Measurements from ENCODE around the gene FYCO1.

The FYCO1 gene

GRCh38 chr3:45939341-45939771 lies 56.3 kb downstream of the FYCO1 start:
- DNase-seq = no peak

- DNase-seq = peak; percentile 7
Observed at GRCh38 chr3:45938864-45939263, 56.8 kb downstream of the FYCO1 start.

- DNase-seq = no peak
Observed at GRCh38 chr3:45938043-45938435, 57.6 kb downstream of the FYCO1 start.

- no peak for DNase-seq
Observed at GRCh38 chr3:45937206-45938042, 58.2 kb downstream of the FYCO1 start.

GRCh38 chr3:45936261-45936660 lies 59.4 kb downstream of the FYCO1 start:
- no peak for DNase-seq

GRCh38 chr3:45933591-45933990 lies 62.0 kb downstream of the FYCO1 start:
- DNase-seq = no peak

- no peak for DNase-seq
Observed at GRCh38 chr3:45932112-45932511, 63.5 kb downstream of the FYCO1 start.

GRCh38 chr3:45931496-45931895 lies 64.1 kb downstream of the FYCO1 start:
- no peak for DNase-seq

- DNase-seq = no peak
Observed at GRCh38 chr3:45929042-45929679, 66.5 kb downstream of the FYCO1 start.

- no peak for DNase-seq
Observed at GRCh38 chr3:45927881-45928280, 67.7 kb downstream of the FYCO1 start.

- DNase-seq = no peak
Observed at GRCh38 chr3:45923755-45924154, 71.9 kb downstream of the FYCO1 start.

- no peak for DNase-seq
Observed at GRCh38 chr3:45922950-45923590, 72.6 kb downstream of the FYCO1 start.

GRCh38 chr3:45922039-45922326 lies 73.6 kb downstream of the FYCO1 start:
- no peak for DNase-seq

GRCh38 chr3:45921158-45922038 lies 74.2 kb downstream of the FYCO1 start:
- no peak for DNase-seq

GRCh38 chr3:45917146-45917898 lies 78.3 kb downstream of the FYCO1 start:
- DNase-seq = no peak

- no peak for DNase-seq
Observed at GRCh38 chr3:45915518-45916231, 79.9 kb downstream of the FYCO1 start.

GRCh38 chr3:45915059-45915439 lies 80.6 kb downstream of the FYCO1 start:
- DNase-seq = no peak

- DNase-seq = no peak
Observed at GRCh38 chr3:45914362-45915058, 81.1 kb downstream of the FYCO1 start.

- no peak for DNase-seq
Observed at GRCh38 chr3:45912435-45912834, 83.2 kb downstream of the FYCO1 start.

- no peak for DNase-seq
Observed at GRCh38 chr3:45911511-45912226, 84.0 kb downstream of the FYCO1 start.
